Esophagus (tissue), 2 donors: ENCODE results near the gene GOLGA8M. TPM values are rescaled to one million over a fixed set of nuclear protein-coding genes. Genes with fewer than 3 reads are reported as not detected.
"Not testable (repeated sequence)": the region's sequence is repeated elsewhere in the genome, so short reads cannot be mapped to it uniquely, and the experiment has no call there.

Experiments used
- H3K27ac ChIP-seq, 2 donors: one replicate each; pipeline ENCODE4 v1.5.1; 2013; ENCODE audit warnings: low read depth in 2 of 2, mild to moderate bottlenecking in 2 of 2, inconsistent platforms in 1 of 2, low read length in 1 of 2, moderate library complexity in 1 of 2
- H3K27me3 ChIP-seq, 2 donors: one replicate each; pipeline ENCODE4 v1.6.1; 2013; ENCODE audit warnings: low read length in 2 of 2, control low read depth in 1 of 2, mild to moderate bottlenecking in 1 of 2; ENCODE audit not compliant: insufficient read depth in 2 of 2, control insufficient read depth in 1 of 2
- H3K36me3 ChIP-seq, 2 donors: one replicate each; pipeline ENCODE4 v1.6.1; 2013; ENCODE audit warnings: low read length in 1 of 2; ENCODE audit not compliant: control insufficient read depth in 2 of 2, insufficient read depth in 2 of 2
- H3K4me1 ChIP-seq, 2 donors: one replicate each; pipeline ENCODE4 v1.6.1; 2013; ENCODE audit warnings: low read length in 1 of 2; ENCODE audit not compliant: control insufficient read depth in 2 of 2, insufficient read depth in 2 of 2
- H3K4me3 ChIP-seq, 2 donors: one replicate each; pipeline ENCODE4 v1.5.1; 2013; ENCODE audit warnings: low read length in 2 of 2, mild to moderate bottlenecking in 2 of 2, low read depth in 1 of 2, moderate library complexity in 1 of 2
- H3K9me3 ChIP-seq, 2 donors: one replicate each; pipeline ENCODE4 v1.6.1; 2013; ENCODE audit warnings: mild to moderate bottlenecking in 2 of 2, low read depth in 1 of 2, low read length in 1 of 2, moderate library complexity in 1 of 2; ENCODE audit not compliant: control insufficient read depth in 2 of 2, insufficient read depth in 1 of 2
- WGBS, 2 donors: extraction: QIAGEN DNeasy Blood & Tissue Kit; methylation state at CpG; one replicate each; pipeline ENCODE4 v1.1.7; 2013; 5-methylcytosine and 5-hydroxymethylcytosine counted together
- polyA plus RNA-seq, 2 donors: library from polyadenylated mRNA; stranded (reverse); fragments of 200-250 nt; gene quantifications; one replicate each; pipeline ENCODE4 v1.2.3, GENCODE V29; 2013
- donor health status: healthy with polysubstance abuse.
- donor health status: Bipolar disorder and iron deficiency.

Gene GOLGA8M
- polyA plus RNA-seq, 2 donors: 0.18 to 0.43 TPM

DNA sequence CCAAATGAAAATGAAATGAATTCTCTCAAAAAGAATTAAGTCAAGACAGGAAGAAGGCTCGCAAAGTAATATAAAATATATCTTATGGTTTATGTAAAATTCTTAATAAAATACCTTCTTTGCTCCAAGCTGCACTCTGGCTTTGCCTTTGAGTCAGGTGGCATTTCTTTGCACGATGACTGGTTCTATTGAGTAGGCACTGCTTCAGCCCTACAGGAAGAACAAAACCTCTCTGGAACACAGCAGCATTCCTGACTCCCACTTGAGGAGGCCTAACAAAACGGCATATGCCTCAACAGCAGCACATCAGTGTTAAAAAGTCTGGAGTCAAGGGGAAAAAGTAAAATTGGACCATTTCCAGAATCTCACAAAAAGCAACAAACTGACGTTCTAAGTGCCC, 7.4 kb upstream of the GOLGA8M start:
- not testable (repeated sequence) for H3K4me1 ChIP-seq, H3K27me3 ChIP-seq

DNA sequence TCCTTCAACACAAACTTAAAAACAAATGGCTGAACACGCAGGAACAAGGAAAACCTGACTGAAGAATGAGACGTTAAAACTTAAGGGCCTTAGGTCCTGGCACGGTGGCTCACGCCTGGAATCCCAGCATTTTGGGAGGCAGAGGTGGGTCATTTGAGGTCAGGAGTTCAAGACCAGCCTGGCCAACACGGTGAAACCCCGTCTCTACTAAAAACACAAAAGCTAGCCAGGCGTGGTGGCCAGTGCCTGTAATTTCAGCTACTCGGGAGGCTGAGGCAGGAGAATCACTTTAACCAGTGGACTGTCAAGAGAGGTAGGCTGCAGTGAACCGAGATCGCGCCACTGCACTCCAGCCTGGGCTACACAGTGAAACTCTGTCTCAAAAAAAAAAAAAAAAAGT, 6.4 kb upstream of the GOLGA8M start:
- H3K9me3 ChIP-seq, H3K36me3 ChIP-seq, H3K27me3 ChIP-seq, H3K4me1 ChIP-seq, H3K27ac ChIP-seq, H3K4me3 ChIP-seq: not testable (repeated sequence)
- 82 to 84% methylated on average over 11 of the region's 11 CpGs for WGBS, 2 donors

More for the DNA sequence above, 7.4 kb upstream of the GOLGA8M start:
- not testable (repeated sequence) for H3K27ac ChIP-seq, H3K4me3 ChIP-seq, H3K9me3 ChIP-seq, H3K36me3 ChIP-seq
- 69 to 71% methylated on average over 4 of the region's 4 CpGs for WGBS, 2 donors

DNA sequence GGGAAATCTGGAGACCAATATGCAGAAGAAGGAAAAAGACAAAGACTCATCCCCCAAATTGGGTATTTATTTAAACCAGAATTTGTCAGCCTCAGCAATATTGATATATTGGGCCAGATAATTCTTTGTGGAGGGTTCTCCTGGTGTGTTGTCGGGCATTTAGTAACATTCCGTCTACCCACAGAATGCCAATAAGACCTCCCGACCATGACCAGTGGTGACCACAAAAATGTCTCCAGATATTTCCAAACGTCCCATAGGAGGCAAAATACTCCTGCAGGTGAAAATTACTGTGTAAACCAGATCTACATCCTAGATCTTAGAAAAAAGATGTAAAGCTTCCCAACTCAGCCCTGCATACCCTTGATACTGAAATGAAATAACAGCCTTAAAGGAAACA, 2.0 kb upstream of the GOLGA8M start:
- H3K4me1 ChIP-seq, H3K36me3 ChIP-seq, H3K27ac ChIP-seq, H3K4me3 ChIP-seq, H3K27me3 ChIP-seq, H3K9me3 ChIP-seq: not testable (repeated sequence)
- WGBS, 2 donors: 81 to 88% methylated on average over 4 of the region's 4 CpGs

DNA sequence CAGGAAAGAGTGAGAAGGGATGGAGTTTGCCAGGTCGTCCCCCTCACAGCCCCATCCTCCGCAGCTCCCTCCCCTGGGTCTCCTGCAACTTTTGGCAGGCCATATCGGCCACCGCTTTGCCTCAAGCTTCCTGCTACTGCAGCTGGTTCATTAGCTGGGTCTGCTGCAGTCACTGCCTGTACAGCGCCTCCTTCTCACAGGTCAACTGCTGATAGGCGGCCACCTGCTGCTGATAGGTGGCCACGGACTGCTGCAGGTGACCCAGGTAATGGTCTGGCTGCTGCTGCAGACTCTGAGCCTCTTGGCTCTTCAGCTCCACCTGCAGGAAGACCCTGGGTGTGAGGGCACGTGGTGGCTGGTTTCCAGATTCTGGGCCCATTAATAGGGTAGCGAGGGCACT, 8.3 kb downstream of the GOLGA8M start:
- H3K9me3 ChIP-seq, H3K27ac ChIP-seq, H3K36me3 ChIP-seq, H3K27me3 ChIP-seq, H3K4me1 ChIP-seq, H3K4me3 ChIP-seq: not testable (repeated sequence)
- 57 to 70% methylated on average over 7 of the region's 9 CpGs for WGBS, 2 donors

DNA sequence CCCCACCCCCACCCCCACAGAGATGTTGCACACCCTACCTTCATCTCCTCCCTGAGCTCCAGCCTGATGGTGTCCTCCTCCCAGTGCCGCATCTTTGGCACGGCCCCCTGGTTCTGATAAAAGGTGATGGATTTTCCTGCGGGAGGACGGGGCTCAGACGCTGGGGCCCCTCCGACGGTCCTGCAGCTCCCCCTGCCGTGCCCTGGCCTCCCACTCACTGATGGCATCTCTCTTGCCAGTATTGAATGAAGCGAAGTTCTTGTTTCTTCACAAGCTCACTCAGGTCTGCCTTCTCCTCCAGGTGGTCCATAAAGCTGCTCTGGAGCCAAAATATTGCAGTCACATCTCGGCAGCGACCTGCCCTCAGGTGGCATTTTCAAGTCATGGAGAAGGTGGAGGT, 9.8 kb downstream of the GOLGA8M start:
- not testable (repeated sequence) for H3K4me1 ChIP-seq, H3K4me3 ChIP-seq, H3K9me3 ChIP-seq, H3K36me3 ChIP-seq, H3K27me3 ChIP-seq, H3K27ac ChIP-seq
- WGBS, 2 donors: 51 to 68% methylated on average over 7 to 11 of the region's 11 CpGs

DNA sequence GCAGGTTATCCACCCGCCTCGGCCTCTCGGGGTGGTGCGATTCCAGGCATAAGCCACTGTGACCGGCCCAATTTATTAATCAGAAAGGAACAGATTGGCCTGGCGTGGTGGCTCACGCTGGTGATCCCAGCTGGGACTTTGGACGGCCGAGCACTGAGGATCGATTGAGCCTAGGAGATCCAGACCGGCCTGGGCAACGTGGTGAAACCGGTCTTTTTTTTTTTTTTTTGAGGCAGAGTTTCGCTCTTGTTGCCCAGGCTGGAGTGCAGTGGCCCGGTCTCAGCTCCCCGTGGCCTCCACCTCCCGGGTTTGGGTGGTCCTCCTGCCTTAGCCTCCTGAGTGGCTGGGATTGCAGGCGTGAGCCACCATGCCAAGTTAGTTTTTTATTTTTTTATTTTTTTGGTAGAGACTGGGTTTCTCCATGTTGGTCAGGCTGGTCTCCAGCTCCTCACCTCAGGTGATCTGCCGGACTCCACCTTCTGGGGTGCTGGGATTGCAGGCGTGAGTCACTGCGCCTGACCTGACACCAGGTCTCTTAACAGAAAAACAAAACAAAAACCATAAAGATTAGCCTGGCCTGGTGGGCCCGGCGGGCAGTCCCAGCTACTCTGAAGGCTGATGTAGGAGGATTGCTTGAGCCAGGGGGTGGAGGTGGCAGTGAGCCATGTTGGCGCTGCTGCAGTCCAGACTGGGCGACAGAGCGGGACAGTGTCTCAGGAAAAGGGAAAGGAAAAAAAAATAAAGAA, 18.0 kb downstream of the GOLGA8M start:
- 93 to 94% methylated on average over 23 to 26 of the region's 26 CpGs for WGBS, 2 donors
- not testable (repeated sequence) for H3K9me3 ChIP-seq, H3K27me3 ChIP-seq, H3K36me3 ChIP-seq, H3K4me1 ChIP-seq, H3K4me3 ChIP-seq, H3K27ac ChIP-seq

DNA sequence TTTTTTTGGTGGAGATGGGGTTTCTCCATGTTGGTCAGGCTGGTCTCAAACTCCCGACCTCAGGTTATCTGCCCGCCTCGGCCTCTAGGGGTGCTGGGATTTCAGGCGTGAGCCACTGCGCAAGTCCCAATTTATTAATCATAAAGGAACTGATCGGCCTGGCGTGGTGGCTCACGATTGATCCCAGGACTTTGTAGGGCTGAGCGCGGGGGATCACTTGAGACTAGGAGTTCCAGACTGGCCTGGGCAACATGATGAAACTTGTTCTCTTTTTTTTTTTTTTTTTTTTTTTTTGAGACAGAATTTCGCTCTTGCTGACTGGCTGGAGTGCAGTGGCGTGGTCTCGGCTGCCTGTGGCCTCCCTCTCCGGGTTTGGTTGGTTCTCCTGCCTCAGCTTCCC, 19.2 kb downstream of the GOLGA8M start:
- not testable (repeated sequence) for H3K27ac ChIP-seq, H3K36me3 ChIP-seq, H3K27me3 ChIP-seq, H3K9me3 ChIP-seq, H3K4me1 ChIP-seq, H3K4me3 ChIP-seq
- WGBS, 2 donors: 95 to 100% methylated on average over 10 to 14 of the region's 14 CpGs

DNA sequence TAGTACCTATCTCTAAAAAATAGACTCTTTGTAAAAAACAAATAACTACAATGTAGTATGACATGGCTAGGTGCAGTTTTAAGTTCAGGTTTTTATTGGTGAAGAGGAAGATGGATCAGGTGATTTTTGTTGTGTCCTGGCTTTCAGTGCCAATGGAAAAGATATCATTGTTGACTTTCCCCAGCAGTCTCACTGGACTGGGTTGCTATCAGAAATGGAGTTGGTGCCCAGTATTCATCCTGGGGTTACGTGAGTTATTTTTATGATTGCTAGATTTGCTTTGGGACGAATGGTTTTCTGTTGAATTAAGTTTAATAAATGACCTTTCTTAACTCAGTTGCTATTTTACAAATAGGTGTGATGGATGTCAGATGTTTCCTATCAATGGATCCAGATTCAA, 38.7 kb downstream of the GOLGA8M start:
- not testable (repeated sequence) for H3K4me3 ChIP-seq, H3K9me3 ChIP-seq, H3K4me1 ChIP-seq, H3K27ac ChIP-seq, H3K27me3 ChIP-seq, H3K36me3 ChIP-seq
- WGBS, 2 donors: no CpG with 5 or more reads among the region's 2 CpGs

DNA sequence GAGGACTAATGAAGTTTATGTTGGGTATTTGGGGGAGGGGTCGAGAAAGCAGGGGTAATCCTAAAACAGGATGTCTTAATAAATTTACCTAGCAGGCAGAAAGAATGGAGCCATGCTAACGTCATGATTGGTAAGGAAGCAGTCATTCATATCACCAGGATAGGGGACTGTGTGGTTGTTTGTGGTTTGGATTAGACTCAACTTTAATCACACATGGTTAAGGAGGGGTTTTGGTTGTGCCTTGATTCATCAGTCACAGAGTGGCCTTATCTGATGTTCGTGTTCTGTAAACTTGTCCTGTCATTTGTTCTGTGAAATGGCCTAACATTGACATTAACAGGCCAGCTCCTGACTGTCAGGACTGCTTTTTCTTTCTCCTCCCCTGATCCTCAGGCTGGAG, 40.1 kb downstream of the GOLGA8M start:
- H3K4me3 ChIP-seq, H3K27ac ChIP-seq, H3K36me3 ChIP-seq, H3K9me3 ChIP-seq, H3K4me1 ChIP-seq, H3K27me3 ChIP-seq: not testable (repeated sequence)
- no CpG with 5 or more reads among the region's 3 CpGs for WGBS, 2 donors

DNA sequence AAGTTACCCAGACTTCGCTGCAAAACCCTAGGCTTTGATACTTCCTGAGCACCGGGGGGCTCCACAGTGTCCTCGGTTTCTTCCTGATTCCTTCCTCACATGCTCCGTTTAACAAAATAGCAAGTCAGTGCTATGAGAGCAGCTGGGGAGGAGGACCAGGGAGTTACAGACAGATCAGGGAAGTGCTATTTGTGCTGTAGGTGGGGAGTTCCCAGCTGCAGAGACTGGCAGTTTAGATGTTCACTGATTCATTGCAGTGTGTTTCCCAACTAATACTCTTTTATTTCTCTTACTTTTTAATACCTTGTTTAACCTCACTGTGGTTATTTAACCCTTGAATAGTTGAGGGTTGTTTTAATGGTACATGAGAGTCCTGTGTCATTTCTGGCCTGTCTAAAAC, 45.8 kb downstream of the GOLGA8M start:
- H3K27me3 ChIP-seq, H3K4me3 ChIP-seq: not testable (repeated sequence)
- no CpG with 5 or more reads among the region's 4 CpGs for WGBS, 2 donors

More for the DNA sequence above, 45.8 kb downstream of the GOLGA8M start:
- not testable (repeated sequence) for H3K27ac ChIP-seq, H3K4me1 ChIP-seq, H3K36me3 ChIP-seq, H3K9me3 ChIP-seq
